Gastrocnemius medialis (tissue), 4 donors: ENCODE results near the gene ATP11A. TPM values are rescaled to one million over a fixed set of nuclear protein-coding genes. Genes with fewer than 3 reads are reported as not detected.

ENCODE experiments used
- ATAC-seq, 2 donors: fragments of 150-250 bp; one replicate each; pipeline ENCODE4 v1.9.1; 2016
- DNase-seq, 2 donors: peaks; one replicate each; pipeline ENCODE4 v3.0.0-alpha.2; 2019
- H3K27ac ChIP-seq, 4 donors: fragments of 200-600 bp; sonication (generic); 1 replicate in 1 of 4; 2 replicates in 3 of 4; pipeline ENCODE4 v1.5.1; 2016 to 2018; ENCODE audit warnings: mild to moderate bottlenecking in 2 of 4, moderate library complexity in 1 of 4
- H3K27me3 ChIP-seq, 3 donors: fragments of 200-600 bp; sonication (generic) in 2 of 3; 1 replicate in 1 of 3; 2 replicates in 2 of 3; pipeline versions ENCODE4 v1.5.1 to v1.6.0; 2016 to 2019; ENCODE audit warnings: mild to moderate bottlenecking in 1 of 3, moderate library complexity in 1 of 3
- H3K36me3 ChIP-seq, 2 donors: fragments of 200-600 bp; sonication (generic) in 1 of 2; one replicate each; pipeline ENCODE4 v1.5.1; 2017 to 2018
- H3K4me1 ChIP-seq, 2 donors: fragments of 200-600 bp; sonication (generic) in 1 of 2; one replicate each; pipeline ENCODE4 v1.5.1; 2016 to 2017; ENCODE audit warnings: mild to moderate bottlenecking in 2 of 2
- H3K4me3 ChIP-seq, 4 donors: fragments of 200-600 bp; sonication (generic) in 3 of 4; 1 replicate in 1 of 4; 2 replicates in 3 of 4; pipeline ENCODE4 v1.5.1; 2016 to 2019; ENCODE audit warnings: mild to moderate bottlenecking in 2 of 4
- H3K9me3 ChIP-seq, 3 donors: fragments of 200-600 bp; sonication (generic) in 2 of 3; 1 replicate in 1 of 3; 2 replicates in 2 of 3; pipeline ENCODE4 v1.5.1; 2016 to 2019
- CTCF ChIP-seq, 5 experiments: fragments of 450-650 bp in 3 of 5; fragments of 200-600 bp in 2 of 5; sonication (generic) in 2 of 5; IDR thresholded peaks in 4 of 5; conservative IDR thresholded peaks in 1 of 5; 1 replicate in 4 of 5; 2 replicates in 1 of 5; pipeline ENCODE4 v1.5.1; 2016 to 2019; ENCODE audit warnings: antibody characterized with exemption in 5 of 5, mild to moderate bottlenecking in 3 of 5, moderate library complexity in 3 of 5
- POLR2A ChIP-seq, 2 donors: fragments of 450-650 bp; IDR thresholded peaks; one replicate each; pipeline ENCODE4 v1.6.1; 2017; ENCODE audit warnings: antibody characterized with exemption in 2 of 2, mild to moderate bottlenecking in 2 of 2, moderate library complexity in 2 of 2
- in situ Hi-C, 4 donors: fragments of 200-750 bp; cut with MboI; loops; one replicate each; pipeline versions ENCODE4 v1.15.0 to v1.8.0; 2017; ENCODE audit warnings: low sequenced_read_pairs in 4 of 4
- intact Hi-C: fragments of 100-400 bp; cut with DNase I; formaldehyde crosslinking; loops from one replicate; pipeline ENCODE4 v1.15.1; 2023; ENCODE audit warnings: low total_unique reads
- total RNA-seq, 4 donors: library from RNA; depleted of rRNA; stranded (reverse); fragments of >200 nt; gene quantifications; one replicate each; pipeline versions ENCODE4 v1.1.0 to v1.2.3, GENCODE V29; 2016

Gene ATP11A
- total RNA-seq, 4 donors from 2014 or later: 10.0 to 14.2 (median 12.6) TPM

- Histone ChIP-seq H3K27ac (no peak overlapping the region), H3K27me3 (no peaks in the 10 kb centered on the region), H3K4me1 (peaks cover 4 to 6% of the 10 kb centered on the region in 2 donors), H3K9me3 (no peaks in the 10 kb centered on the region), H3K36me3 (peaks cover 0 to 6% of the 10 kb centered on the region in 2 donors), H3K4me3 (no peak overlapping the region)
- no peak for TF ChIP-seq POLR2A (IDR thresholded peaks at IDR 0.05)
- TF ChIP-seq CTCF (IDR thresholded peaks at IDR 0.05 in 4 of 5, conservative IDR thresholded peaks at IDR 0.05 in 1 of 5): no peak
- intact Hi-C loops (no loop called here), in situ Hi-C loops (no loop called here)
- ATAC-seq: no peak
- no peak for DNase-seq
Observed at GRCh38 chr13:112845511-112846144, 155.8 kb downstream of the ATP11A start.

GRCh38 chr13:112846411-112847115 is 156.7 kb downstream of the ATP11A start:
- in situ Hi-C loops: no loop called here
- no peak for ATAC-seq
- no peak for DNase-seq
- Histone ChIP-seq H3K9me3 (no peaks in the 10 kb centered on the region), H3K4me3 (no peak overlapping the region), H3K27ac (no peak overlapping the region), H3K4me1 (peaks cover 4 to 6% of the 10 kb centered on the region in 2 donors), H3K36me3 (peaks cover 0 to 6% of the 10 kb centered on the region in 2 donors), H3K27me3 (no peaks in the 10 kb centered on the region)
- no peak for TF ChIP-seq POLR2A (IDR thresholded peaks at IDR 0.05)
- TF ChIP-seq CTCF (IDR thresholded peaks at IDR 0.05 in 4 of 5, conservative IDR thresholded peaks at IDR 0.05 in 1 of 5): no peak
- intact Hi-C loops: no loop called here

GRCh38 chr13:112849500-112849899 is 159.7 kb downstream of the ATP11A start:
- no peaks in the 10 kb centered on the region for H3K4me1 ChIP-seq
- no peaks in the 10 kb centered on the region for H3K27me3 ChIP-seq
- in situ Hi-C loops (no loop called here), intact Hi-C loops (no loop called here)
- DNase-seq: no peak
- H3K9me3 ChIP-seq: no peaks in the 10 kb centered on the region
- TF ChIP-seq POLR2A (IDR thresholded peaks at IDR 0.05) (no peak), CTCF (IDR thresholded peaks at IDR 0.05 in 4 of 5, conservative IDR thresholded peaks at IDR 0.05 in 1 of 5) (no peak)
- H3K36me3 ChIP-seq: peaks cover 0 to 15% of the 10 kb centered on the region in 2 donors
- ATAC-seq: no peak
- no peak overlapping the region for H3K4me3 ChIP-seq
- no peak overlapping the region for H3K27ac ChIP-seq

GRCh38 chr13:112850273-112850672 is 160.4 kb downstream of the ATP11A start:
- Histone ChIP-seq H3K9me3 (no peaks in the 10 kb centered on the region), H3K4me3 (no peak overlapping the region), H3K27ac (no peak overlapping the region), H3K4me1 (no peaks in the 10 kb centered on the region), H3K27me3 (no peaks in the 10 kb centered on the region), H3K36me3 (peaks cover 0 to 23% of the 10 kb centered on the region in 2 donors)
- no peak for ATAC-seq
- in situ Hi-C loops (loop anchor here in 2 of 4 donors (25.0 kb wide), 1 partner anchor 213 kb away; no protein-coding TSS in a partner anchor), intact Hi-C loops (no loop called here)
- no peak for DNase-seq
- TF ChIP-seq POLR2A (IDR thresholded peaks at IDR 0.05) (no peak), CTCF (IDR thresholded peaks at IDR 0.05 in 4 of 5, conservative IDR thresholded peaks at IDR 0.05 in 1 of 5) (no peak)
